Common myeloid progenitor, CD34-positive (primary cell): ENCODE data around the gene SRSF9.
A peak's percentile ranks its signal among the peaks of the same experiment; 100 is the strongest.

Source experiments
- CTCF ChIA-PET: fragments of 350-600 bp; sonication (Branson Sonifier 250); formaldehyde crosslinking; loops from one replicate; lab custom pipeline; 2021; ENCODE audit warnings: antibody characterized with exemption; lab: Charles Lee
- POLR2A ChIA-PET: fragments of 350-600 bp; sonication (Branson Sonifier 250); formaldehyde crosslinking; loops from one replicate; lab custom pipeline; 2021; ENCODE audit warnings: antibody characterized with exemption; lab: Charles Lee
- DNase-seq, 3 donors: peaks; one replicate each; pipeline versions ENCODE4 v3.0.0 to v3.0.0-alpha.2; 2013
- H3K27ac ChIP-seq, 2 experiments: 1 replicate in 1 of 2; 2 replicates in 1 of 2; pipeline ENCODE4 v1.7.0; 2013; ENCODE audit warnings: inconsistent platforms in 2 of 2, low read length in 2 of 2, mild to moderate bottlenecking in 2 of 2, low read depth in 1 of 2, moderate library complexity in 1 of 2; ENCODE audit not compliant: severe bottlenecking in 2 of 2, insufficient read depth in 1 of 2, poor library complexity in 1 of 2
- H3K27me3 ChIP-seq, 5 experiments: replicated peaks in 2 of 5; 1 replicate in 3 of 5; 2 replicates in 2 of 5; pipeline versions ENCODE4 v1.6.1 to v1.7.0; 2013; ENCODE audit warnings: low read length in 4 of 5, mild to moderate bottlenecking in 2 of 5, moderate library complexity in 2 of 5, inconsistent platforms in 1 of 5; ENCODE audit not compliant: insufficient read depth in 5 of 5, control insufficient read depth in 4 of 5
- H3K36me3 ChIP-seq, 4 experiments: 1 replicate in 2 of 4; 2 replicates in 2 of 4; pipeline versions ENCODE4 v1.6.1 to v1.7.0; 2013; ENCODE audit warnings: low read length in 3 of 4, control low read depth in 1 of 4, mild to moderate bottlenecking in 1 of 4; ENCODE audit not compliant: control insufficient read depth in 4 of 4, insufficient read depth in 4 of 4
- H3K4me1 ChIP-seq, 4 experiments: 1 replicate in 3 of 4; 2 replicates in 1 of 4; pipeline versions ENCODE4 v1.6.1 to v1.7.1; 2013; ENCODE audit warnings: low read length in 3 of 4, mild to moderate bottlenecking in 3 of 4, control low read depth in 1 of 4, inconsistent platforms in 1 of 4, moderate library complexity in 1 of 4; ENCODE audit not compliant: control insufficient read depth in 4 of 4, insufficient read depth in 4 of 4; ENCODE audit errors: control extremely low read depth in 1 of 4
- H3K4me3 ChIP-seq, 7 experiments: 1 replicate in 4 of 7; 2 replicates in 3 of 7; pipeline versions ENCODE4 v1.5.1 to v1.7.0; 2013; ENCODE audit warnings: mild to moderate bottlenecking in 7 of 7, low read length in 6 of 7, moderate library complexity in 6 of 7, inconsistent platforms in 2 of 7, low read depth in 2 of 7, control low read depth in 1 of 7; ENCODE audit not compliant: insufficient read depth in 4 of 7, control insufficient read depth in 1 of 7; ENCODE audit errors: extremely low read depth in 1 of 7
- H3K9me3 ChIP-seq, 5 experiments: 1 replicate in 4 of 5; 2 replicates in 1 of 5; pipeline versions ENCODE4 v1.6.1 to v1.7.1; 2013; ENCODE audit warnings: low read length in 4 of 5, mild to moderate bottlenecking in 2 of 5, inconsistent platforms in 1 of 5, low read depth in 1 of 5, moderate library complexity in 1 of 5; ENCODE audit not compliant: control insufficient read depth in 4 of 5, insufficient read depth in 2 of 5; ENCODE audit errors: control extremely low read depth in 1 of 5
- WGBS: methylation state at CpG from one replicate; pipeline ENCODE4 v1.1.5; 2013; ENCODE audit not compliant: insufficient coverage; 5-methylcytosine and 5-hydroxymethylcytosine counted together

The SRSF9 gene

GRCh38 chr12:120500581-120500980, 31.0 kb upstream of the SRSF9 start:
- POLR2A ChIA-PET = interaction anchor here (0.6 kb wide), 1 partner anchor 209 kb away, joined by 5 read pairs; no protein-coding TSS in a partner anchor
- CTCF ChIA-PET = interaction anchor here (1.6 to 2.2 kb wide), 3 partner anchors 9 to 46 kb away, joined by 4 to 6 read pairs (median 4); no protein-coding TSS in a partner anchor

GRCh38 chr12:120498870-120499515, 29.4 kb upstream of the SRSF9 start:
- Histone ChIP-seq H3K27ac (peak overlapping the region in 1 of 2 experiments; percentile 52), H3K4me1 (peaks cover 9 to 29% (median 21%) of the 10 kb centered on the region in 4 experiments), H3K9me3 (no peaks in the 10 kb centered on the region), H3K4me3 (no peak overlapping the region), H3K27me3 (no peaks in the 10 kb centered on the region), H3K36me3 (peaks cover 5 to 38% (median 24%) of the 10 kb centered on the region in 4 experiments)
- WGBS = 100% methylated on average over 2 of the region's 3 CpGs
- POLR2A ChIA-PET = interaction anchor here (0.6 kb wide), 1 partner anchor 597 kb away, joined by 3 read pairs; no protein-coding TSS in a partner anchor
- CTCF ChIA-PET = interaction anchor here (0.7 to 1.4 kb wide), 6 partner anchors 36 to 563 kb away, joined by 3 read pairs; no protein-coding TSS in a partner anchor
- DNase-seq = no peak

More at GRCh38 chr12:120500581-120500980, 31.0 kb upstream of the SRSF9 start:
- H3K9me3 ChIP-seq = no peaks in the 10 kb centered on the region
- H3K27me3 ChIP-seq = no peaks in the 10 kb centered on the region
- peak overlapping the region in 1 of 2 experiments; percentile 27 for H3K27ac ChIP-seq
- no peak overlapping the region for H3K4me3 ChIP-seq
- peaks cover 5 to 46% (median 30%) of the 10 kb centered on the region in 4 experiments for H3K36me3 ChIP-seq
- H3K4me1 ChIP-seq = peaks cover 9 to 21% (median 15%) of the 10 kb centered on the region in 4 experiments
- 100% methylated on average over 1 of the region's 1 CpG for WGBS
- DNase-seq = peak in 2 of 3 donors; percentile 41 to 53

- DNase-seq = no peak
- ChIA-PET CTCF (interaction anchor here (0.9 to 3.2 kb wide), 6 partner anchors 14 to 79 kb away, joined by 3 to 11 read pairs (median 4); no protein-coding TSS in a partner anchor), POLR2A (no interaction called here)
- no peaks in the 10 kb centered on the region for H3K27me3 ChIP-seq
- WGBS = 64% methylated on average over 3 of the region's 9 CpGs
- peaks cover 4 to 25% (median 15%) of the 10 kb centered on the region in 4 experiments for H3K36me3 ChIP-seq
- H3K9me3 ChIP-seq = no peaks in the 10 kb centered on the region
- H3K4me3 ChIP-seq = peak overlapping the region in 6 of 7 experiments; percentile 91 to 99 (median 94)
- H3K4me1 ChIP-seq = peaks cover 9 to 29% (median 21%) of the 10 kb centered on the region in 4 experiments
- peak overlapping the region; percentile 80 to 92 for H3K27ac ChIP-seq
These were observed 28.1 kb upstream of the SRSF9 start for GRCh38 chr12:120497524-120498150.

- ChIA-PET POLR2A (interaction anchor here (0.6 to 1.2 kb wide), 4 partner anchors 40 to 156 kb away, joined by 3 to 6 read pairs (median 4); partner anchors contain the start of genes GATC and TRIAP1), CTCF (interaction anchor here (0.9 to 3.2 kb wide), 5 partner anchors 13 to 58 kb away, joined by 3 to 11 read pairs (median 5); no protein-coding TSS in a partner anchor)
- Histone ChIP-seq H3K9me3 (no peaks in the 10 kb centered on the region), H3K4me1 (peaks cover 9 to 29% (median 21%) of the 10 kb centered on the region in 4 experiments), H3K27me3 (no peaks in the 10 kb centered on the region), H3K27ac (peak overlapping the region; percentile 80 to 92), H3K36me3 (peaks cover 3 to 25% (median 14%) of the 10 kb centered on the region in 4 experiments), H3K4me3 (peak overlapping the region; percentile 85 to 99 (median 93))
- DNase-seq = peak; percentile 70 to 82 (median 80)
- under 1% methylated on average over 38 of the region's 47 CpGs for WGBS
These were observed 27.1 kb upstream of the SRSF9 start for GRCh38 chr12:120496413-120497340.

GRCh38 chr12:120495731-120496412, 26.3 kb upstream of the SRSF9 start, which contains the start of gene DYNLL1:
DYNLL1 (plus strand) TSS chr12:120496113; CDS start chr12:120496422, 309 bp downstream.
- CTCF ChIA-PET = interaction anchor here (0.9 to 3.2 kb wide), 6 partner anchors 13 to 60 kb away, joined by 3 to 11 read pairs (median 7); no protein-coding TSS in a partner anchor
- H3K4me3 ChIP-seq = peak within 1 kb of the TSS; percentile 85 to 99 (median 93)

More at GRCh38 chr12:120495731-120496412, 26.3 kb upstream of the SRSF9 start, which contains the start of gene DYNLL1:
- WGBS = under 1% methylated on average over 33 of the region's 53 CpGs
- H3K27me3 ChIP-seq = no peaks in the 10 kb centered on the region
- H3K36me3 ChIP-seq = peaks cover 3 to 30% (median 15%) of the 10 kb centered on the region in 4 experiments
- H3K4me1 ChIP-seq = peaks cover 9 to 27% (median 19%) of the 10 kb centered on the region in 4 experiments
- DNase-seq = peak; percentile 96 to 98 (median 97)
- peak within 1 kb of the TSS; percentile 80 to 92 for H3K27ac ChIP-seq
- POLR2A ChIA-PET = interaction anchor here (0.6 to 1.2 kb wide), 5 partner anchors 14 to 196 kb away, joined by 3 to 7 read pairs (median 4); partner anchors contain the start of gene SRSF9
- no peaks in the 10 kb centered on the region for H3K9me3 ChIP-seq
